Neural cell (in vitro differentiated cells): ENCODE data around the gene GALNT2. TPM values are rescaled to one million over a fixed set of nuclear protein-coding genes. Genes with fewer than 3 reads are reported as not detected.

ENCODE experiments used
- H2AFZ ChIP-seq: fragments of 200-600, 300-800 bp; sonication (generic), shearing (Covaris generic); 2 replicates; pipeline ENCODE4 v1.6.0; 2014; ENCODE audit warnings: low read depth, mild to moderate bottlenecking, antibody characterized with exemption, low read length, moderate library complexity
- H3F3A ChIP-seq: fragments of 200-600 bp; shearing (Covaris generic); 2 replicates; pipeline ENCODE4 v1.6.1; 2016; ENCODE audit warnings: mild to moderate bottlenecking, moderate library complexity, mixed read lengths, antibody characterized with exemption, low read length; ENCODE audit not compliant: insufficient read depth, poor library complexity, severe bottlenecking
- H3K27ac ChIP-seq: fragments of 200-600, 300-800 bp; sonication (generic), shearing (Covaris generic); 2 replicates; pipeline ENCODE4 v1.5.1; 2014; ENCODE audit warnings: mild to moderate bottlenecking, low read length, moderate library complexity
- H3K27me3 ChIP-seq: fragments of 300-800, 200-600 bp; sonication (generic), shearing (Covaris generic); 2 replicates; pipeline ENCODE4 v1.6.0; 2014; ENCODE audit warnings: mild to moderate bottlenecking, low read depth, low read length, moderate library complexity; ENCODE audit not compliant: insufficient read depth
- H3K36me3 ChIP-seq: fragments of 300-800, 200-600 bp; sonication (generic), shearing (Covaris generic); 2 replicates; pipeline ENCODE4 v1.5.1; 2014; ENCODE audit warnings: mild to moderate bottlenecking, antibody characterized with exemption, low read length, moderate library complexity; ENCODE audit not compliant: insufficient read depth
- H3K4me2 ChIP-seq: fragments of 300-800, 200-600 bp; sonication (generic), shearing (Covaris generic); 2 replicates; pipeline ENCODE4 v1.6.0; 2014; ENCODE audit warnings: mild to moderate bottlenecking, low read length
- H3K4me3 ChIP-seq: fragments of 300-800, 200-600 bp; sonication (generic), shearing (Covaris generic); 2 replicates; pipeline ENCODE4 v1.5.1; 2014; ENCODE audit warnings: mild to moderate bottlenecking, low read length, moderate library complexity
- H3K79me2 ChIP-seq: fragments of 200-600 bp; shearing (Covaris generic); replicated peaks from 2 replicates; pipeline ENCODE4 v1.6.0; 2014; ENCODE audit warnings: mild to moderate bottlenecking, low read length, moderate library complexity; ENCODE audit not compliant: insufficient read depth
- H3K9ac ChIP-seq: fragments of 300-800, 200-600 bp; sonication (generic), shearing (Covaris generic); 2 replicates; pipeline ENCODE4 v1.6.1; 2016; ENCODE audit warnings: mild to moderate bottlenecking, low read length, mixed read lengths
- H3K9me2 ChIP-seq: fragments of 200-600 bp; shearing (Covaris generic); 2 replicates; pipeline ENCODE4 v1.6.1; 2016; ENCODE audit warnings: mild to moderate bottlenecking, low read length, mixed read lengths; ENCODE audit not compliant: insufficient read depth
- H3K9me3 ChIP-seq: fragments of 200-600, 300-800 bp; sonication (generic), shearing (Covaris generic); 2 replicates; pipeline ENCODE4 v1.6.1; 2016; ENCODE audit warnings: mild to moderate bottlenecking, mixed run types, low read length, moderate library complexity, mixed read lengths
- H4K20me1 ChIP-seq: fragments of 200-600 bp; shearing (Covaris generic); 2 replicates; pipeline ENCODE4 v1.6.1; 2016; ENCODE audit warnings: mild to moderate bottlenecking, mixed run types; ENCODE audit not compliant: insufficient read depth
- EP300 ChIP-seq: fragments of 450-650 bp; conservative IDR thresholded peaks from 2 replicates; pipeline ENCODE4 v1.6.1; 2014; ENCODE audit warnings: antibody characterized with exemption, mild to moderate bottlenecking, moderate library complexity; ENCODE audit not compliant: poor library complexity, severe bottlenecking
- EZH2 ChIP-seq: fragments of 200-600, 300-800 bp; shearing (Covaris generic), sonication (generic); IDR thresholded peaks from 2 replicates; pipeline ENCODE4 v1.6.1; 2014; ENCODE audit warnings: antibody characterized with exemption, low read length, borderline replicate concordance, mild to moderate bottlenecking; ENCODE audit not compliant: insufficient read depth, poor library complexity, severe bottlenecking
- MXI1 ChIP-seq: fragments of 450-650 bp; conservative IDR thresholded peaks from 2 replicates; pipeline ENCODE4 v1.6.1; 2014; ENCODE audit warnings: antibody characterized with exemption, mild to moderate bottlenecking; ENCODE audit not compliant: poor library complexity, severe bottlenecking
- POLR2AphosphoS5 ChIP-seq: IDR thresholded peaks from 2 replicates; pipeline ENCODE4 v1.6.1; 2012
- SMC3 ChIP-seq: fragments of 450-650 bp; conservative IDR thresholded peaks from 2 replicates; pipeline ENCODE4 v1.6.1; 2014; ENCODE audit warnings: antibody characterized with exemption, mild to moderate bottlenecking, moderate library complexity; ENCODE audit not compliant: poor library complexity
- TAF1 ChIP-seq: IDR thresholded peaks from 2 replicates; pipeline ENCODE4 v1.6.1; 2012; ENCODE audit warnings: low read depth
- polyA plus RNA-seq: library from polyadenylated mRNA; depleted of rRNA; stranded (reverse); fragments of >200 nt; gene quantifications from 2 replicates; pipeline ENCODE4 v1.2.3, GENCODE V29; 2014
- TF ChIP-seq, protein P1 (sequence below): fragments of 450-650 bp; IDR thresholded peaks from 2 replicates; pipeline ENCODE4 v1.5.1; 2014; ENCODE audit warnings: antibody characterized with exemption, mild to moderate bottlenecking, moderate library complexity; ENCODE audit not compliant: poor library complexity, severe bottlenecking
- TF ChIP-seq, protein P2 (sequence below): IDR thresholded peaks from 2 replicates; pipeline ENCODE4 v1.6.1; 2012; ENCODE audit warnings: borderline replicate concordance

GALNT2 gene
- polyA plus RNA-seq, 1 donor from 2014 or later, result 38.8 TPM

DNA sequence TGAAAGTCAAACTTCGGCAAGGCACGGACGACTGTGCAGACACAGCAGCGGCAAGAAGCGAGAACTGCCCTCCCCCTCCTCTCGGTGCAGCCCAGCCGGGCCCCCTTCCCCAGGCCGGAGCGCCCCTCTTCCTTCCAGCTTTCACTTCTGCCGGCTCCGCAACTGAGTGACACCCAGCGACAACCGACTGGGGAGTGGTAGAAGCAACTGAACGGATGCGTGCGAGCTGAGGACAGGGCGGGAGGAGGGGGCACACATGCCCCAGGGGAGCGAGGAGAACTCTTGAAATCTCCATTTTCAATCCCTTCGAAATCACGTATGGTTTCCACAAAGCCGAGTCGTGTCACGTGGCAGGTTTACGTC, 212.5 kb downstream of the GALNT2 start:
- H4K20me1 ChIP-seq, result no peaks in the 10 kb centered on the region
- H3K4me3 ChIP-seq, result no peak overlapping the region
- no peak overlapping the region for H3K9ac ChIP-seq
- H3K36me3 ChIP-seq, result no peaks in the 10 kb centered on the region
- H3K9me3 ChIP-seq, result no peaks in the 10 kb centered on the region
- H3K79me2 ChIP-seq, result no peaks in the 10 kb centered on the region
- H2AFZ ChIP-seq, result no peak overlapping the region
- no peaks in the 10 kb centered on the region for H3K27me3 ChIP-seq
- H3K27ac ChIP-seq, result no peak overlapping the region
- no peak overlapping the region for H3K4me2 ChIP-seq
- H3K9me2 ChIP-seq, result no peaks in the 10 kb centered on the region
- peaks cover 3% of the 10 kb centered on the region for H3F3A ChIP-seq
- TF ChIP-seq MXI1 (no peak), POLR2AphosphoS5 (no peak), EP300 (no peak)

DNA sequence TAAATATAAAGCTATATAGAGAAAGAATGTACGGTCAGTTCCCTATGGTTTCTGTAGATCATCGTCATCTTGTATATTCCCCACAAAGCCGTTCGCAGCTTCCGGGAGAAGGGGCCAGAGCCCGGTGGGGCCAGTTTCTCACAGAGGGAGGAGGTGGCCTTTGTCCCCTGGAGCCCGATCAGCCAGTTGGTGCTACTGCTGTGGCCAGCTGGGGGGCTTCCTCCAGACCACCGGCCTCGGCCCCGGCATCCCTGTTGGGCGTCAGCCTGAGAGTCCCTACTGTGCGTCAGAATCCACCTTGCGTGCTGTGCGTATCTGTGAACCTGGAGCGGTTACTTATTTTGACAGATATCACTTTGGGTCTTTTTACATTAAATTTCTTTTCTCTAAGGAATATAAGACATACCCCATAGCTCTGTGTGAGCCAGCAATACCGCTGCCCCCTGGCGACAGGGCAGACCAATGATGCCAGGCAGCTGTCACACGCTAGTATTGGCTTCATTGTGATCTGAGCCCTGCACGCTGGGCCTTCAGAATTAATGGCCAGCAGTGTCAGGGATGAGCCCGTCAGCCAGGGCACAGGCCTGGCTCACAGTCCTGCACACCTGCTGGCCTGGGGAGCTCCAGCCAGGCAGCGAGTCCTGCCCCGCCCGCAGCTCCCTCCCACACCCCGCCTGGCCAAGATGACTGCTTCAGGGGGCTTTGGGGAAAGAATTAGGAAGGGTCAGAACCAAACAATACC, 213.2 kb downstream of the GALNT2 start:
- Histone ChIP-seq H3K79me2 (no peaks in the 10 kb centered on the region), H3K36me3 (no peaks in the 10 kb centered on the region)

More for the DNA sequence above, 213.2 kb downstream of the GALNT2 start:
- H3K4me2 ChIP-seq, result no peak overlapping the region
- no peaks in the 10 kb centered on the region for H4K20me1 ChIP-seq
- H2AFZ ChIP-seq, result no peak overlapping the region
- H3K27me3 ChIP-seq, result no peaks in the 10 kb centered on the region
- H3F3A ChIP-seq, result peaks cover 3% of the 10 kb centered on the region
- no peak overlapping the region for H3K4me3 ChIP-seq
- H3K9me3 ChIP-seq, result no peaks in the 10 kb centered on the region
- TF ChIP-seq SMC3 (no peak), TAF1 (no peak), EP300 (no peak), EZH2 (no peak)
- TF ChIP-seq, protein P1, sequence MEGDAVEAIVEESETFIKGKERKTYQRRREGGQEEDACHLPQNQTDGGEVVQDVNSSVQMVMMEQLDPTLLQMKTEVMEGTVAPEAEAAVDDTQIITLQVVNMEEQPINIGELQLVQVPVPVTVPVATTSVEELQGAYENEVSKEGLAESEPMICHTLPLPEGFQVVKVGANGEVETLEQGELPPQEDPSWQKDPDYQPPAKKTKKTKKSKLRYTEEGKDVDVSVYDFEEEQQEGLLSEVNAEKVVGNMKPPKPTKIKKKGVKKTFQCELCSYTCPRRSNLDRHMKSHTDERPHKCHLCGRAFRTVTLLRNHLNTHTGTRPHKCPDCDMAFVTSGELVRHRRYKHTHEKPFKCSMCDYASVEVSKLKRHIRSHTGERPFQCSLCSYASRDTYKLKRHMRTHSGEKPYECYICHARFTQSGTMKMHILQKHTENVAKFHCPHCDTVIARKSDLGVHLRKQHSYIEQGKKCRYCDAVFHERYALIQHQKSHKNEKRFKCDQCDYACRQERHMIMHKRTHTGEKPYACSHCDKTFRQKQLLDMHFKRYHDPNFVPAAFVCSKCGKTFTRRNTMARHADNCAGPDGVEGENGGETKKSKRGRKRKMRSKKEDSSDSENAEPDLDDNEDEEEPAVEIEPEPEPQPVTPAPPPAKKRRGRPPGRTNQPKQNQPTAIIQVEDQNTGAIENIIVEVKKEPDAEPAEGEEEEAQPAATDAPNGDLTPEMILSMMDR, result no peak
- TF ChIP-seq, protein P2, sequence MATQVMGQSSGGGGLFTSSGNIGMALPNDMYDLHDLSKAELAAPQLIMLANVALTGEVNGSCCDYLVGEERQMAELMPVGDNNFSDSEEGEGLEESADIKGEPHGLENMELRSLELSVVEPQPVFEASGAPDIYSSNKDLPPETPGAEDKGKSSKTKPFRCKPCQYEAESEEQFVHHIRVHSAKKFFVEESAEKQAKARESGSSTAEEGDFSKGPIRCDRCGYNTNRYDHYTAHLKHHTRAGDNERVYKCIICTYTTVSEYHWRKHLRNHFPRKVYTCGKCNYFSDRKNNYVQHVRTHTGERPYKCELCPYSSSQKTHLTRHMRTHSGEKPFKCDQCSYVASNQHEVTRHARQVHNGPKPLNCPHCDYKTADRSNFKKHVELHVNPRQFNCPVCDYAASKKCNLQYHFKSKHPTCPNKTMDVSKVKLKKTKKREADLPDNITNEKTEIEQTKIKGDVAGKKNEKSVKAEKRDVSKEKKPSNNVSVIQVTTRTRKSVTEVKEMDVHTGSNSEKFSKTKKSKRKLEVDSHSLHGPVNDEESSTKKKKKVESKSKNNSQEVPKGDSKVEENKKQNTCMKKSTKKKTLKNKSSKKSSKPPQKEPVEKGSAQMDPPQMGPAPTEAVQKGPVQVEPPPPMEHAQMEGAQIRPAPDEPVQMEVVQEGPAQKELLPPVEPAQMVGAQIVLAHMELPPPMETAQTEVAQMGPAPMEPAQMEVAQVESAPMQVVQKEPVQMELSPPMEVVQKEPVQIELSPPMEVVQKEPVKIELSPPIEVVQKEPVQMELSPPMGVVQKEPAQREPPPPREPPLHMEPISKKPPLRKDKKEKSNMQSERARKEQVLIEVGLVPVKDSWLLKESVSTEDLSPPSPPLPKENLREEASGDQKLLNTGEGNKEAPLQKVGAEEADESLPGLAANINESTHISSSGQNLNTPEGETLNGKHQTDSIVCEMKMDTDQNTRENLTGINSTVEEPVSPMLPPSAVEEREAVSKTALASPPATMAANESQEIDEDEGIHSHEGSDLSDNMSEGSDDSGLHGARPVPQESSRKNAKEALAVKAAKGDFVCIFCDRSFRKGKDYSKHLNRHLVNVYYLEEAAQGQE, result no peak
- H3K27ac ChIP-seq, result no peak overlapping the region
- no peaks in the 10 kb centered on the region for H3K9me2 ChIP-seq
- H3K9ac ChIP-seq, result no peak overlapping the region
